NCI-H345 treated with DMSO at 0.1 percent for 48 hours (cell line): ENCODE data around the gene CD44.
"Not testable (repeated sequence)": the region's sequence is repeated elsewhere in the genome, so short reads cannot be mapped to it uniquely, and the experiment has no call there.

ENCODE experiments used
- DNase-seq: peaks from one replicate; lab custom pipeline; 2025; ENCODE audit not compliant: unreplicated experiment; lab: John Stamatoyannopoulos, UW

CD44 gene

DNA sequence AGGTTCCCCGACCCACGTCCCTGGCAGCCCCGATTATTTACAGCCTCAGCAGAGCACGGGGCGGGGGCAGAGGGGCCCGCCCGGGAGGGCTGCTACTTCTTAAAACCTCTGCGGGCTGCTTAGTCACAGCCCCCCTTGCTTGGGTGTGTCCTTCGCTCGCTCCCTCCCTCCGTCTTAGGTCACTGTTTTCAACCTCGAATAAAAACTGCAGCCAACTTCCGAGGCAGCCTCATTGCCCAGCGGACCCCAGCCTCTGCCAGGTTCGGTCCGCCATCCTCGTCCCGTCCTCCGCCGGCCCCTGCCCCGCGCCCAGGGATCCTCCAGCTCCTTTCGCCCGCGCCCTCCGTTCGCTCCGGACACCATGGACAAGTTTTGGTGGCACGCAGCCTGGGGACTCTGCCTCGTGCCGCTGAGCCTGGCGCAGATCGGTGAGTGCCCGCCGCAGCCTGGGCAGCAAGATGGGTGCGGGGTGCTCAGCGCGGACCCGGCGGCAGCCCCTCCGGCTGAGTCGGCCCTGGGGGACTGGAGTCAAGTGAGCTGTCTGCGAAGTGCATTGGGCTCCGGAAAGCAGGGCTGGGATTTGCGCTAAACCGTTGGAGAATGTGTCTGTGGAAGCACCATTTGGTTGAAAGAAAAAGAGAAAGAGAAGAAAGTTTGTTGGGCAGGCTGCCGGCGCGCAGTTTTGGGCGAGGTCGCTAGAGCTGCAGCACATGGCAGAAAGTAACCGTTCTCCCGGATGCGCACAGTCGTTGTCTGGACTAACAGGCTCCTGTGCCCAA lies at the start of gene CD44:
Gene CD44, plus strand, starts transcription at position 229 of the 779 bp plus-strand sequence. Its CDS starts 133 bp downstream, at position 362.
- no peak for DNase-seq

DNA sequence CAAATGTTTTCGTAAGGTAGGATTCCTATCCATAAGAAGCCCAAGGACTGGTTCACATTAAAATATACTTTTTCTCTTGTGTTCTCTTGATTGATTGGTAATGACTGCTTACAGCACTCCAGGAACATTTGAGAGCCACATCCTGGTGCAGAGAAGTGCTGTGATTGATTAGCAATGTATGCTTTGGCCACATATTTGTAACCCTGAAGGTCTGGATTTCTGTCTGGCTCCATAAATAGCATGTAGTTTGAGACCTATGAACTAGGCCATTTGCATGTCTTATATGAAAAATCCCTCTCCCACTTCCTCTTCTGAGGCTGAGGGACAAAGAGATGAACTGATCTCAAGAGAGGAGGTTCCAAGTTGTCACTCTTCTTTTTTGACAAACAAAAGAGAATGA lies 49.3 kb upstream of the CD44 start:
- DNase-seq, result no peak

DNA sequence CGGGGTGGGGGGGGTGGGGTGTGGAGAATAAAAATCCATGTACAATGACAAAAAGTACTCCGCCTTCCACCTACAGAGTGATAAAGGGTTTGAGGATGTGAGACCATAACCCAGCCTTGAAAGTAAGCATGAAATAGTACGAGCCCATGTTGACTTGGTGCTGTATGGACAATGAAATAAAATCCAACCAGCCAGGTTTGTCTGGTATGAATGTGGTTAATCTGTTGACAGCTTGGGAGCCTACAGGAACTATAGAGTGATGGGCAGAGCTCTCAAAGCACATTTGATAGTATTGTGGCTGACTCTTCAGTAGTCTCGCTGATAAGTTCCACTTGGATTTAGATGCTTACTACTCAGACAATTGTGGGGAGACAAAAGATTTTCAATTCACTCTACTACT lies 48.8 kb upstream of the CD44 start:
- DNase-seq, result no peak

DNA sequence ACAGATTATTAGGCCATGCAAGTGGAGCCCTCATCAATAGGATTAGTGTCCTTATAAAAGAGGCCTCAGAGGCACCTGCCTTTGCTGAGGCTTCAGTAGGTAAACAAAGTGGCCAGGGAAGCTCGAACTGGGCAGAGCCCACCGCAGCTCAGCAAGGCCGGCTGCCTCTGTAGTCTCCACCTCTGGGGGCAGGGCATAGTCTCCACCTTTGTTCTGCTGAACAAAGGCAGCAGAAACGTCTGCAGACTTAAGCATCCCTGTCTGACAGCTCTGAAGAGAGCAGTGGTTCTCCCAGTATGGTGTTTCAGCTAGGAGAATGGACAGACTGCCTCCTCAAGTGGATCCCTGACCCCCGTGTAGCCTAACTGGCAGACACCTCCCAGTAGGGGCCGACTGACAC lies 48.0 kb upstream of the CD44 start:
- not testable (repeated sequence) for DNase-seq

DNA sequence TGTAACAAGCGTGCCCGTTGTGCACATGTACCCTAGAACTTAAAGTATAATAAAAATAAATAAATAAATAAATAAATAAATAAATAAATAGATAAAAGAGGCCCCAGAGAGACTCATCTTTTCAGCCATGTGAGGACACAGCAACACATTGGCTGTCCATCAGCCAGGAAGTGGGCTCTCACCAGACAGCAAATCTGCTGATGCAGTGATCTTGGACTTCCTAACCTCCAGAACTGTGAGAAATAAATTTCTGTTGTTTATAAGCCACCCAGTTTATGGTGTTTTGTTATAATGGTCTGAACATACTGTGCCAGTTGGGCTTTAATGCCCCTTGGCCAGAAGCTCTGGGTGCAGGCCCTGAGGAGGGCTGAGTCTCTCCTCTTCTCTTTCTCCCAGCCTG lies 42.2 kb upstream of the CD44 start:
- DNase-seq, result no peak

DNA sequence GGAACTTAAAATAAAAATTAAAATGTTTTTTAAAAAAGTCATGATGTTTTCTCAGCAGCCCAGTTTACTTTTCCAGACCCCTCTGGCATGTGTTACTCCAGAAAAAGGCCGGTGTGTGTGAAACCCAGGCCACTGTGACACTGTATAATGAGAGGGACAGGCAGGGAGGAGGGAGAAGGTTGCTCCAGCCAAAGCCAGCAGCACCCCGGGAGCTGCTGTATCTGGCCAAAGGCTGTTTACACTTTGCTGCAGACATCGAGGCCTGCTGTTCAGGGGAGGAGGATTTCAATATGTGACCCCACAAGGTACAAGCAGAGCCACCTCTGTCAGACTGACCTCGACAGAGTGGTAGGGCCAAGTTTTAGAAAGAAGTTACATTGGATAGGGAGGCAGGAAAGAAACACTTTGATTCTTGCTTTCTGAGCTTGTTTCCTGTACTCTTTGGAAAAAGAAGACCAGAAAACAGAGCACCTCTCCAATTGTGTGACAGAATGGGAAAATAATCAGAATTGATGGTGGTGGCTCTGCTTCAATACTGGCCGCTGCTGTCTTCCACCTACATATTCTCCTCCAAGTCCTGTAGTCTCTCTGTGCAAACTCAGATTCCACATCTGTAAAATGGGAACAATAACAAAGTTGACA lies 41.0 kb upstream of the CD44 start:
- DNase-seq, result no peak

DNA sequence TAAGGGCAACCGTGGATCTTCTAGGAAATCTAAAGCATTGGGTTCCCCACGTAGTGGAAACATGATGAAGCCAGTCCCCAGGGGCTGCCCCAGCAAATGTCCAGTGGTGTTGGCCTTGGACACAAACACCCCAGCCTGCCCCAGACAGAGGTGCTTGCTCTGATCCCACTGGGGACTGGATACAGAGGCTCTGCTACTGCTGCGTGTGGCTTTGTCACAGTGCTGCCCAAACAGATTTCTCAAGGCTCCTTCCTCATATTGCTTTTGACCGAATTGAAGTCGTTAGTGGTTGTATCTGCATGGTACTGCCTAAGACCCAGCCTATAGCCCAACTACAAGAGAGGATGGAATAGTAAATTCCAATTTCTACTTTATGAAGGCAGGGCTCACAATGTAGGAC lies 40.1 kb upstream of the CD44 start:
- DNase-seq, result no peak

DNA sequence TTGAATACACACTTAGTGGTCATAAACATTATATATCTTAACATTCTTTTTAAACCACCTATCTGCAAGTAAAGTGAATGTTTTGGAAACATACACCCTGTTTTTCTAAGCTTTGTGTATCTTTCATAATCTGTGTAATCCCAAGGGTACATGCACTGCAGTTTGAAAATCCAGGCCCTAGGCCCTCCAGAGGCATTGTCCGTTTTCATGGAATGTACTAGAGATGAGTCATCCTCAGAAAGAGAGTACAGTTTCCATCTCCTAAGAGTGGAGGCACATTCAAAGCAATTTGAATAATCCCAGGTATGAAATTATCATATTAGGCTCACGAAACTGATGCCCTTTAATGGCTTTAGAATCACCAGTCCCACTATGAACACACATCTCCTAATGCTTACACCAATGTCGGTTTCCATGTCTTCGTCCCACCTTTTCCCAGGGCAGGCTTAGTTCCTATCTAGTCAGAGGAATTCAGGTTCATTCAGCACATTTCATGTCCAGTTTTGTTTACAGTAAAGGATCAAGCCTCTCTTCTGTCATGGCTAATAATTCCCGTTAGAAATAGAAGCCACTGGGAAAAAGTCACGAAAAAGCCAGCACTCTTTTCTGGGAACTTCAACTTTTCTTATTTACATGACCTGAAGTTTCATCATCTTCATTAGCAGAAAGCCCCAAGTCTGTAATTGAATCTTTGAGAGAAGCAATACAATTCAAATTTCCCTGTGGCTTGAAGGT lies 39.5 kb upstream of the CD44 start:
- DNase-seq, result no peak

DNA sequence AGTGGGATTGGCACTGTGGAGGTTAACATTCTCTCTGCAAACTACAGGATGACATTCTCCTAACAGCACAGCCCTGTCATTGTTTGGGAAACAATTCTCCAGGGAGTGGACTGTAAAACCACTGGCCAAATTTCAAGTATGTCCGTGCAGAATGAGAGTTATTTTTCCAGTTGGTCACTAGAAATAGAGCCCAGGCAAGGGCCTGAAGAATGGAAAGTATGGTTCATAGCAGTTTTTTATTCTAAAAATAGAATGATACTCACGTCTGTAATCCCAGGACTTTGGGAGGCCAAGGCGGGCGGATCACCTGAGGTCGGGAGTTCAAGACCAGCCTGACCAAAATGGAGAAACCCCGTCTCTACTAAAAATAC lies 39.0 kb upstream of the CD44 start:
- DNase-seq, result no peak

DNA sequence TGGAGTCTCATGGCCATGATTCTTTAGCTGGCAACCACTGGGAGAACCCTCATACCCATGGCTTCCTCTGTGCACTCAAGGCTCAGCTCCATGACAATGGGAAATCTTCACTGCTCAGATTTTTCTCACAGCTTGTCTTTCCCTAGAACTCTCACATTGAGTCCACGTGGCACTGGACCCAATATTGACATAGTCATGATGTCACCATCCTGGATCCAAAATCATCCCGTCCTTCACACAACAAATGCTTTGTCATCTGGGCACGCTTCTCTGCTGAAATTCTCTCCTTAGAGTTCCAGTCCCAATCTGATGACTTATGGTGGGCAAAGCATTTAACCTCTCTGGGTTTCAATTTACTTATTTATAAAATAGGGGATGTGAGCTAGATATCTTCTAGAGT lies 37.7 kb upstream of the CD44 start:
- DNase-seq, result no peak

DNA sequence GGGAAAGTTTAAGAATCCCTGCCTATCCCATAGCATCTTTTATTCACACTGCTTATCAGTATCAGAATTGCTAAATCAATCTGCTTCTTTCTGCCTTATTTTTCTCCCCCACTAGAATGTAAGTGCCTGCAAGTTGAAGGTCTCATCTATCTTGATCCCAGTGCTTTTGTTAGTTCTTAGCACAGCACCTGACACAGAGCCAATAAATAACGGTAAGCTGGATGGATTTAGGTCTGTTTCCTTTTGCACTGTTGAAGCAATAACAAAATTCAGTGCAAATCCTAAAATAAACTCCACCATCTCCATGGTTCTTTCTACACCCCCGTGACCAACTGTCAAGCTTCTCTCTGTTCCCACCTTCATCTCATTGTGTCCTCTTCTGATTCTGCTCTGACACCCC lies 36.7 kb upstream of the CD44 start:
- no peak for DNase-seq

DNA sequence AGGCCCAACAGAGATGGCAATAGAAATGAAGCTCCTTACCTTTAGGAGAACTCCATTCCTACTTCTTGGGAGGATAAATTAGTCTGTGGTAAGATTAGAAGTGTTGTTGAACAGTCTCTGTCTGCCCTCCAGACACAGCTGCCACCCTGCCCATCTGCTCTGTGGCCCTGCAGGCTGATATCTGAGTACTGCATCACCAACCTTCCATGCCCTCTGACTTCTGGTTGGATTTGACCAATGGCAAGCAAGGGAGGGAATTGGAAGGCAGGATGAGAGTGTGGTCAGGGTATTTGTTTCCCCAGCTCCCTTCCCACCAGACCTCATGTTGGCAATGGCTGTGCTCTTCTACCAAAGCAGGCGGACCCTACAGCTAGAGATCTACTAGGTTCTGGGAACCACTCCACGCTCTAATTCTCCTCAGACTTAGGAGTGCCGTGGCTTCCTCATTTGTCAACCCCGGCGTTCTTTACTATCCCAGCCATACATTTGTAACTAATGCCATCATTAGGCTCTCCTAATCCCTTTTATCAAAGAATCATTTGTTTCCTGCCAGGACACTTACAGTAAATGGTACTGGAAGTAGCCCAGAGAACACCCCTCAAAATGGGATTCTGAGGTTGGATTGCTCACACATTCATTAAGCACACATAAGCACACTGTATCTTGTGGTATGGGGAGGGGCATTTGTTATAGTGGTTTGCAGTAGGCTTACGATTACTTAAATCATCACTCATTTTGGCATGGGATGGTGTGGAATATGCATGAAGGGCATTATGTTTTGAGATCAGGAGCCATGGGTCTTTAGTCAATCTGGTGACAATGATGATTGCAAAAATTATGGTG lies 35.4 kb upstream of the CD44 start:
- DNase-seq, result no peak

DNA sequence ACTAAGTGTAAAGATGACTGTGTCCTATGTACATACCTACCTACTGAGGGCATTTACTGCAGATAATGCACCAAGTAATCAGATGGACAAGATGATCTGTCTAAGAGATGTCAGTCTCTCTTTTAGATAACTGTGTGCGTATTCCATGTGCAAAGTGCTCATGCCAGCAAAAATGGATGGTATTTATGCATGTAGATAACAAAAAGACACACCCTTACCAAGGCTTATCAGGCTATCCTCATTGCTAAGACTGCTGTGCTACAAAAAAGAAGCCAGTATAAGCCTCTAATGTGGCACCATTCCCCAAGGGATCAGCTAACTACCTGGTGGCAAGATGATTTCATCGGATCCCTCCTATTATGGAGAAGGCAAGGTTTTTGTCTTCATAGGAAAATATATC lies 34.3 kb upstream of the CD44 start:
- no peak for DNase-seq

DNA sequence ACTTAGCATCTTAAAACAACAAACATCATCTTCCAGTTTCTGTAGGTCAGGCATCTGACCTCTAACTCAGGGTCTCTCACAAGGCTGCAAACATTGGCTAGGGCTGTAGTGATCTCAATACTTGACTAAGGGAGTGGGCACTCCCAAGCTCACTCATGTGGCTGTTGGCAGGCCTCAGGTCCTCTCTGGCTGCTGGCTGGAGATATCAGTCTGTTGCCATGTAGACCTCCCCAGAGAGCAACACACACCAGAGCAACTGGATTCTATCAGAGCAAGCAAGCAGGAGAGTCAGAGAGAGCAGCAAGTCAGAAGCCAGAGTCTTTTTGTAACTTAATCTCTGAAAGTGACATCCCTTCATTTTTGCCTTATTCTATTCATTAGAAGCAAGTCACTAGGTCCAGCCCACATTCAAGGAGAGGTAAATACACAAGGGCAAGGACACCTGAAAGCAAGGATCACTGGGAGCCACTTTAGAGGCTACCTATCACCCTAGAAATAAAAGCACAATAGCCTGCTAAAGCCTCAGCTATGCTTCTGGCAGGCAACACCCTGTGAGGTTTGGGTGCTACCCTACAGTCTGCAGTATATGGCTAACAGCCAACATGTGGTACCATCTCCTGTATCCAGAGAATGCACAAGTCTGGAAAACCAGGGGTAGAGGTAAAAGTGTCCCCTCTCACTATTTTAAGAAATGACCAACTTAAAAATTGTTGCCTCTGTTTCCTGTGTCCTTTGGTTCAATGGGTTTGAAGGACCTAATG lies 33.5 kb upstream of the CD44 start:
- DNase-seq, result no peak

DNA sequence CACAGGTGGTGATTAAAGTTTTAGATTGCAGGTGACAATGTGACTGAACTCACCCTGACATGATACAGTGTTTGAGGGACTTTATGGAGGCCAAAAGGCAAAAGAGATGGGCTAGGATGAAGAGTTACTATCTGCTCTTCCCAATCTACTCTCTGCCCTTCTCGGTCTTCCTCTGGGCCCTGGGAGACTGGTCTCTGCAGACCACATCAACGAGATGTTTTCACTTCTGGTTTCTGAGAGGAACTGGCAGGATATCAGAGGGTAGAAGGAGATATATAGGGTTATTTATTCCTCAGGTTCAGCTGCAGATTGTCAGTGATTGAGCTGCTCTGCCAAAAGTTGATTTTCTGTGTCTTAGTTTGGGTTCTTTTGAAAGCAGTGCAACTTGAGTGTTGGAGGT lies 32.4 kb upstream of the CD44 start:
- DNase-seq, result no peak

DNA sequence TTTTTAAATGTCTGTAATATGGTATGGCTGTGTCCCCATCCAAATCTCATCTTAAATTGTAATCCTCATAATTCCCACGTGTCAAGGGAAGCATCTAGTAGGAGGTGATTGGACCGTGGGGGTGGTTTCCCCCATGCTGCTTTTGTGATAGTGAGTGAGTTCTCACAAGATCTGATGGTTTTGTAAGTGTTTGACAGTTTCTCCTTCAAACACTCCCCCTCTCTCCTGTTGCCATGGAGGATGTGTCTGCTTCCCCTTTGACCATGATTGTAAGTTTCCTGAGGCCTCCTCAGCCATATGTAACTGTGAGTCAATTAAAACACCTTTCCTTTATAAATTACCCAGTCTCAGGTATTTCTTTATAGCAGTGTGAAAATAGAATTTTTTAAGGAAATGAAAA lies 31.1 kb upstream of the CD44 start:
- no peak for DNase-seq

DNA sequence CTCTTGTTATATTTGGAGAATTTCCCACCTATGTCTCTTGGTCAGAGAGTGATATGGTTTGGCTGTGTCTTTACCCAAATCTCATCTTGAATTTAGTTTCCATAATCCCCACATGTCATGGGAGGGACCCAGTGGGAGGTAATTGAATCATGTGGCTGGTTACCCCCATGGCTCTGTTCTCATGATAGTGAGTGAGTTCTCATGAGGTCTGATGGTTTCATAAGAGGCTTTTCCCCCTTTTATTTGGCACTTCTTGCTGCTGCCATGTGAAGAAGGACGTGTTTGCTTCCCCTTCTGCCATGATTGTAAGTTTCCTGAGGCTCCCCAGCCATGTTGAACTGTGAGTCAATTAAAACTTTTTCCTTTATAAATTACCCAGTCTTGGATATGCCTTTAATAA lies 30.6 kb upstream of the CD44 start:
- DNase-seq, result not testable (repeated sequence)

DNA sequence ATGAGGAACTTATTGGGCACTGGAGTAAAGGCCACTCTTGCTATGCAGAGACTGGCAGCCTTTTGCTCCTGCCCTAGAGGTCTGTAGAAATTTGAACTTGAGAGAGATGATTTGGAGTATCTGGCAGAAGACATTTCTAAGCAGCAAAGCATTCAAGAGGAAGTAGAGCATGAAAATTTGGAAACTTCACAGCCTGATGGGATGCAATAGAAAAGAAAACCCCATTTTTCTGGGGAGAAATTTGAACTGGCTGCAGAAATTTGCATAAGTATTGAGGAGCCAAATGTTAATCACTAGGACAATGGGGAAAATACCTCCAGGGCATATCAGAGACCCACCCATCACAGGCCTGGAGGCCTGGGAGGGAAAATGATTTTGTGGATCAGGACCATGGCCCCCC lies 29.9 kb upstream of the CD44 start:
- DNase-seq, result no peak

DNA sequence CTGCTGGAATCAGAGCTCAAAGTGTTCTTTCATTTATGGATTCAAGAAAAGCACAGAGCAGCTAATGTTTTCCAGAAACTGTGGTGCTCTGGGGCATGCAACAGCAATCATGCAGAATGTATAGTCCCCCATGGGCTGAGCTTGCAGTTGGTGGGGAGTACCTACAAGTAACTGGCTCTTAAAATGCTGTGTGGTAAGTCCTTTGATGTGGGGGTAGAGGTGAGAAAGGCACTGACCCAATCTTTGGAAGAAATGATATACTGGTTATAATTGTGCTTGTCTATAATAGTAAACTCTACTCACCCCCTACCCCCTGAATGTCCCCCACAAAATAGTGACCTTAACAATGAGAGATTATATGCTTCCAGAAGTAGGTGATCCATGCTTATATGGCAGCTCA lies 29.1 kb upstream of the CD44 start:
- no peak for DNase-seq

DNA sequence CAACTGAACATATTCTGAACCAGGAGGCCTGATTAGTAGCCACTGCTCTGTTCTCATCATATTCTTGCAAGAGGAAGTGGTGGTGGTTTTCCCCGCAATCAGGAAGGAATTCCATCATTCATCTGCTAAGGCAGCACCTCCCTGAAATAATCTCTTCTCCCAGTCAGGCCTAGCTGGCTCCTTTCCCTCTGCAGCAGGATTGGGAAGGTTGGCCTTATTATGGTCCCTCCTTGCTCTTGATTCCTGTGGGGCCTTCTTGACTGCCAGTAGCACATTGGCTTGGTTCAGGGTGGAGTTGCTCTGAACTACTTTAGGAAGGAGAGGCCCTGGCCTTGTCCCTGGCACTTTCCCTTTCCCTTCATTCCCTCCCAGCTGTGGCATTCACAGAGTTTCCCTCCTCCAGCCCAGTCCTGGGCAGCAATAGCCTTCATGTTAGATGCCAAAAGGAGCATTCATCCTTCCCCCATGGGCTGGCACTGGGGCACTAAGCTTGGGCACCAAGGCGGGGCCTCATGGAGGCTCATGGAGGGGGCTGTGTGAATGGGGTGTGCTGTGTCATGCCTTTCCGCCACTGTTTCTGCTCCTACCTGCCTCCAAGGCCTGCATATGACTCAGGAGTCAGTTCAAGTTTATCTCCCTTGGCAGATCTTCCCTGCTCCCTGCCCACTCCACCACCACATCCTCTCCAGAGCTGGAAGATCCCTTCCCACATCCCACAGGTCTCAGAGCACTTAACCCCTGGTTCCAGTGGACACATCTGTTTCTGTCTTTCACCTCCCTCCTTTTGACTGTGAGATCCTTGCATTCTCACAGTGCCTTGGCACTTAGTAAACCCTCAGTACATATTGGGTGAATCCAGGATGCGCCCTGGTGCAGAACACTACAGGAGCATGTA lies 27.6 kb upstream of the CD44 start:
- no peak for DNase-seq
